Vagina (tissue), 2 donors: ENCODE measurements around the gene AZIN2. TPM values are rescaled to one million over a fixed set of nuclear protein-coding genes. Genes with fewer than 3 reads are reported as not detected.
"Not testable (repeated sequence)": the region's sequence is repeated elsewhere in the genome, so short reads cannot be mapped to it uniquely, and the experiment has no call there.

ENCODE experiments used
- DNase-seq, 2 donors: peaks; one replicate each; pipeline ENCODE4 v3.0.0-alpha.2; 2017; ENCODE audit errors: extremely low spot score in 2 of 2
- H3K27ac ChIP-seq: fragments of 200-600 bp; sonication (generic); one replicate; pipeline ENCODE4 v1.5.1; 2019
- H3K27me3 ChIP-seq: fragments of 200-600 bp; sonication (generic); one replicate; pipeline ENCODE4 v1.5.1; 2019
- H3K36me3 ChIP-seq, 2 donors: fragments of 200-600 bp; sonication (generic); one replicate each; pipeline ENCODE4 v1.5.1; 2017 to 2019
- H3K4me1 ChIP-seq: fragments of 200-600 bp; sonication (generic); one replicate; pipeline ENCODE4 v1.5.1; 2019
- H3K4me3 ChIP-seq, 2 donors: fragments of 200-600 bp; sonication (generic); 1 replicate in 1 of 2; 2 replicates in 1 of 2; pipeline ENCODE4 v1.5.1; 2016 to 2019
- H3K9me3 ChIP-seq: fragments of 200-600 bp; sonication (generic); one replicate; pipeline ENCODE4 v1.5.1; 2019
- CTCF ChIP-seq, 3 experiments: fragments of 450-650 bp in 2 of 3; fragments of 200-600 bp in 1 of 3; sonication (generic) in 1 of 3; IDR thresholded peaks; one replicate each; pipeline ENCODE4 v1.5.1; 2017 to 2019; ENCODE audit warnings: antibody characterized with exemption in 3 of 3, mild to moderate bottlenecking in 2 of 3, moderate library complexity in 2 of 3
- POLR2A ChIP-seq, 2 donors: fragments of 450-650 bp; IDR thresholded peaks; one replicate each; pipeline ENCODE4 v1.6.1; 2017; ENCODE audit warnings: antibody characterized with exemption in 2 of 2, mild to moderate bottlenecking in 2 of 2, moderate library complexity in 2 of 2
- POLR2AphosphoS5 ChIP-seq, 2 donors: sonication (generic); formaldehyde crosslinking; IDR thresholded peaks; one replicate each; pipeline ENCODE4 v1.9.0; 2017; ENCODE audit warnings: antibody characterized with exemption in 2 of 2, mild to moderate bottlenecking in 2 of 2, low read depth in 1 of 2; ENCODE audit not compliant: insufficient read depth in 1 of 2
- intact Hi-C: fragments of 100-400 bp; cut with DNase I; formaldehyde crosslinking; loops from one replicate; pipeline ENCODE4 v1.15.1; 2023
- total RNA-seq: library from RNA; depleted of rRNA; stranded (reverse); fragments of >200 nt; gene quantifications from one replicate; pipeline ENCODE4 v1.2.3, GENCODE V29; 2016

The AZIN2 gene
- total RNA-seq, 1 donor from 2014 or later: 7.9 TPM

- no peak for DNase-seq
- H3K9me3 ChIP-seq: no peaks in the 10 kb centered on the region
- H3K4me3 ChIP-seq: no peak overlapping the region
- no peak overlapping the region for H3K27ac ChIP-seq
- intact Hi-C loops: no loop called here
- H3K4me1 ChIP-seq: no peaks in the 10 kb centered on the region
- no peak for TF ChIP-seq POLR2AphosphoS5 (IDR thresholded peaks at IDR 0.05; ENCODE audit: insufficient read depth in 1 of 2, low read depth in 1 of 2)
- no peak for TF ChIP-seq CTCF (IDR thresholded peaks at IDR 0.05)
- TF ChIP-seq POLR2A (IDR thresholded peaks at IDR 0.05): no peak
- H3K36me3 ChIP-seq: no peaks in the 10 kb centered on the region
- no peaks in the 10 kb centered on the region for H3K27me3 ChIP-seq
Observed at GRCh38 chr1:33097137-33097611, 16.2 kb downstream of the AZIN2 start.

GRCh38 chr1:33097762-33098161 is 16.8 kb downstream of the AZIN2 start:
- no peaks in the 10 kb centered on the region for H3K36me3 ChIP-seq
- no peak for DNase-seq
- no peak overlapping the region for H3K27ac ChIP-seq
- no peaks in the 10 kb centered on the region for H3K4me1 ChIP-seq
- intact Hi-C loops: no loop called here
- no peak overlapping the region for H3K4me3 ChIP-seq
- TF ChIP-seq POLR2AphosphoS5 (IDR thresholded peaks at IDR 0.05; ENCODE audit: insufficient read depth in 1 of 2, low read depth in 1 of 2) (no peak), POLR2A (IDR thresholded peaks at IDR 0.05) (no peak)
- H3K9me3 ChIP-seq: no peaks in the 10 kb centered on the region
- H3K27me3 ChIP-seq: no peaks in the 10 kb centered on the region

- TF ChIP-seq CTCF (IDR thresholded peaks at IDR 0.05) (no peak), POLR2AphosphoS5 (IDR thresholded peaks at IDR 0.05; ENCODE audit: insufficient read depth in 1 of 2, low read depth in 1 of 2) (no peak), POLR2A (IDR thresholded peaks at IDR 0.05) (no peak)
- Histone ChIP-seq H3K27ac (no peak overlapping the region), H3K27me3 (no peaks in the 10 kb centered on the region), H3K36me3 (no peaks in the 10 kb centered on the region), H3K4me3 (no peak overlapping the region), H3K4me1 (no peaks in the 10 kb centered on the region), H3K9me3 (no peaks in the 10 kb centered on the region)
- intact Hi-C loops: no loop called here
- no peak for DNase-seq
Observed at GRCh38 chr1:33098371-33098770, 17.4 kb downstream of the AZIN2 start.

- Histone ChIP-seq H3K9me3 (no peaks in the 10 kb centered on the region), H3K27me3 (no peaks in the 10 kb centered on the region), H3K36me3 (no peaks in the 10 kb centered on the region), H3K4me1 (no peaks in the 10 kb centered on the region), H3K4me3 (no peak overlapping the region), H3K27ac (no peak overlapping the region)
- DNase-seq: no peak
- TF ChIP-seq POLR2AphosphoS5 (IDR thresholded peaks at IDR 0.05; ENCODE audit: insufficient read depth in 1 of 2, low read depth in 1 of 2) (no peak), POLR2A (IDR thresholded peaks at IDR 0.05) (no peak), CTCF (IDR thresholded peaks at IDR 0.05) (no peak)
- intact Hi-C loops: no loop called here
Observed at GRCh38 chr1:33099290-33100118, 18.6 kb downstream of the AZIN2 start.

GRCh38 chr1:33100119-33100415 is 19.1 kb downstream of the AZIN2 start:
- intact Hi-C loops, DNase-seq: not testable (repeated sequence)

GRCh38 chr1:33110477-33110876 is 29.5 kb downstream of the AZIN2 start:
- H3K27ac ChIP-seq: no peak overlapping the region
- no peaks in the 10 kb centered on the region for H3K36me3 ChIP-seq
- no peaks in the 10 kb centered on the region for H3K4me1 ChIP-seq
- TF ChIP-seq POLR2A (IDR thresholded peaks at IDR 0.05) (no peak), CTCF (IDR thresholded peaks at IDR 0.05) (no peak), POLR2AphosphoS5 (IDR thresholded peaks at IDR 0.05; ENCODE audit: insufficient read depth in 1 of 2, low read depth in 1 of 2) (no peak)
- intact Hi-C loops: no loop called here
- no peak for DNase-seq
- no peaks in the 10 kb centered on the region for H3K27me3 ChIP-seq
- no peak overlapping the region for H3K4me3 ChIP-seq
- no peaks in the 10 kb centered on the region for H3K9me3 ChIP-seq

More at GRCh38 chr1:33100119-33100415, 19.1 kb downstream of the AZIN2 start:
- H3K27ac ChIP-seq, H3K9me3 ChIP-seq, H3K27me3 ChIP-seq, H3K4me3 ChIP-seq, H3K36me3 ChIP-seq, H3K4me1 ChIP-seq: not testable (repeated sequence)
